IMR-90 (cell line): ENCODE data around the gene OAF. TPM values are rescaled to one million over a fixed set of nuclear protein-coding genes. Genes with fewer than 3 reads are reported as not detected.

ENCODE experiments used
- ATAC-seq: fragments of 200-7000 bp; cut with Tn5 transposase; 2 replicates; pipeline ENCODE4 v1.9.1; 2020; ENCODE audit warnings: low read depth, mild to moderate bottlenecking, moderate library complexity
- BruUV-seq: library from RNA; stranded (reverse); fragments of 400-500 nt; replicated peaks from 2 replicates; lab custom pipeline; 2021; lab: Mats Ljungman, UMichigan
- CTCF ChIA-PET: fragments of 300-600 bp; formaldehyde crosslinking; extraction: SDS; loops from one replicate; lab custom pipeline; 2021; ENCODE audit warnings: antibody characterized with exemption; lab: Yijun Ruan, JAX
- POLR2A ChIA-PET: fragments of 300-600 bp; sonication (Branson Sonifier 250); formaldehyde crosslinking; loops from one replicate; lab custom pipeline; 2022; ENCODE audit warnings: antibody characterized with exemption; ENCODE audit not compliant: unreplicated experiment; lab: Charles Lee
- DNase-seq: peaks from one replicate; pipeline ENCODE4 v3.0.0; 2013
- H2AFZ ChIP-seq: replicated peaks from 2 replicates; pipeline ENCODE3; 2013; ENCODE audit warnings: low read length, mild to moderate bottlenecking; ENCODE audit not compliant: poor library complexity
- H2AK5ac ChIP-seq: 2 replicates; pipeline ENCODE4 v1.6.1; 2013; ENCODE audit warnings: low read depth, low read length, inconsistent platforms
- H2AK9ac ChIP-seq: replicated peaks from 2 replicates; pipeline ENCODE3; 2013; ENCODE audit warnings: mild to moderate bottlenecking, low read depth, low read length, moderate library complexity; ENCODE audit not compliant: poor library complexity
- H2BK120ac ChIP-seq: 2 replicates; pipeline ENCODE4 v1.6.1; 2013; ENCODE audit warnings: low read depth, low read length, inconsistent platforms
- H2BK15ac ChIP-seq: 3 replicates; pipeline ENCODE4 v1.6.1; 2013; ENCODE audit warnings: low read depth, low read length, inconsistent platforms
- H2BK20ac ChIP-seq: 2 replicates; pipeline ENCODE4 v1.6.1; 2013; ENCODE audit warnings: low read depth, mild to moderate bottlenecking, inconsistent platforms, low read length, moderate library complexity
- H2BK5ac ChIP-seq: 2 replicates; pipeline ENCODE4 v1.6.1; 2013; ENCODE audit warnings: mild to moderate bottlenecking, low read depth, low read length, inconsistent platforms; ENCODE audit not compliant: poor library complexity, severe bottlenecking
- H3K14ac ChIP-seq: replicated peaks from 2 replicates; pipeline ENCODE4 v1.6.1; 2013; ENCODE audit warnings: low read depth, low read length, inconsistent platforms
- H3K18ac ChIP-seq: 2 replicates; pipeline ENCODE4 v1.6.1; 2013; ENCODE audit warnings: low read depth, low read length, control low read depth
- H3K23ac ChIP-seq: 2 replicates; pipeline ENCODE4 v1.6.1; 2013; ENCODE audit warnings: low read depth, low read length, inconsistent platforms
- H3K27ac ChIP-seq: 2 replicates; pipeline ENCODE4 v1.5.1; 2013; ENCODE audit warnings: mild to moderate bottlenecking, control low read depth, low read length; ENCODE audit not compliant: insufficient read depth
- H3K27me3 ChIP-seq: 2 replicates; pipeline ENCODE4 v1.6.1; 2013; ENCODE audit warnings: low read length; ENCODE audit not compliant: control insufficient read depth, insufficient read depth
- H3K36me3 ChIP-seq: 2 replicates; pipeline ENCODE4 v1.6.1; 2013; ENCODE audit warnings: low read length, mixed read lengths; ENCODE audit not compliant: control insufficient read depth, insufficient read depth
- H3K4ac ChIP-seq: 2 replicates; pipeline ENCODE4 v1.6.1; 2013; ENCODE audit warnings: low read depth, low read length, inconsistent platforms
- H3K4me1 ChIP-seq: 2 replicates; pipeline ENCODE4 v1.6.1; 2013; ENCODE audit warnings: low read length, mixed read lengths; ENCODE audit not compliant: control insufficient read depth, insufficient read depth
- H3K4me2 ChIP-seq: 2 replicates; pipeline ENCODE4 v1.6.1; 2013; ENCODE audit warnings: low read depth, mild to moderate bottlenecking, control low read depth, low read length, moderate library complexity
- H3K4me3 ChIP-seq: 2 replicates; pipeline ENCODE4 v1.5.1; 2013; ENCODE audit warnings: low read depth, mild to moderate bottlenecking, control low read depth, low read length, moderate library complexity; ENCODE audit not compliant: insufficient read depth
- H3K56ac ChIP-seq: 2 replicates; pipeline ENCODE4 v1.6.1; 2013; ENCODE audit warnings: low read length, inconsistent platforms; ENCODE audit not compliant: insufficient read depth; ENCODE audit errors: extremely low read depth
- H3K79me1 ChIP-seq, 2 experiments: 2 replicates each; pipeline ENCODE4 v1.6.1; 2013; ENCODE audit warnings: low read length in 2 of 2, inconsistent platforms in 1 of 2, low read depth in 1 of 2
- H3K9ac ChIP-seq: 2 replicates; pipeline ENCODE4 v1.6.1; 2013; ENCODE audit warnings: low read depth, low read length, control low read depth
- H3K9me1 ChIP-seq: 2 replicates; pipeline ENCODE4 v1.6.1; 2013; ENCODE audit warnings: low read length, inconsistent platforms; ENCODE audit not compliant: insufficient read depth
- H3K9me3 ChIP-seq: 2 replicates; pipeline ENCODE4 v1.6.1; 2013; ENCODE audit warnings: low read length; ENCODE audit not compliant: control insufficient read depth, insufficient read depth
- H4K20me1 ChIP-seq: 2 replicates; pipeline ENCODE4 v1.6.1; 2013; ENCODE audit warnings: low read length, inconsistent platforms; ENCODE audit not compliant: insufficient read depth
- H4K5ac ChIP-seq: 2 replicates; pipeline ENCODE4 v1.6.1; 2013; ENCODE audit warnings: mild to moderate bottlenecking, low read depth, low read length, control low read depth
- H4K8ac ChIP-seq, 2 experiments: 2 replicates each; pipeline ENCODE4 v1.6.1; 2013; ENCODE audit warnings: low read depth in 2 of 2, low read length in 2 of 2, control low read depth in 1 of 2, inconsistent platforms in 1 of 2
- H4K91ac ChIP-seq: 2 replicates; pipeline ENCODE4 v1.6.1; 2013; ENCODE audit warnings: low read depth, low read length, inconsistent platforms; ENCODE audit not compliant: insufficient read depth
- CEBPB ChIP-seq: IDR thresholded peaks from 2 replicates; pipeline ENCODE4 v1.6.1; 2012; ENCODE audit warnings: low read depth, low read length, improper control_type of control experiment
- RCOR1 ChIP-seq: IDR thresholded peaks from 2 replicates; pipeline ENCODE4 v1.6.1; 2012; ENCODE audit warnings: mild to moderate bottlenecking, low read length, improper control_type of control experiment; ENCODE audit not compliant: insufficient replicate concordance
- RFX5 ChIP-seq: IDR thresholded peaks from 2 replicates; pipeline ENCODE4 v1.8.0; 2012; ENCODE audit warnings: low read depth, mild to moderate bottlenecking, low read length, moderate library complexity
- SMC3 ChIP-seq: fragments of 150-350 bp; IDR thresholded peaks from 2 replicates; pipeline ENCODE4 v1.6.1; 2016; ENCODE audit warnings: low read depth, mild to moderate bottlenecking, antibody characterized with exemption, low read length, moderate library complexity
- WGBS, 2 experiments: methylation state at CpG; one replicate each; pipeline versions ENCODE4 v1.1.5 to v1.1.7; 2013; ENCODE audit warnings: missing lambda C conversion rate in 2 of 2; ENCODE audit not compliant: insufficient read length in 1 of 2; ENCODE audit errors: extremely low coverage in 2 of 2; 5-methylcytosine and 5-hydroxymethylcytosine counted together
- dilution Hi-C: fragments of 300-500 bp; cut with HindIII; formaldehyde crosslinking; loops from one replicate; pipeline ENCODE4 v1.14.3; 2018; ENCODE audit warnings: low sequenced_read_pairs; ENCODE audit not compliant: unreplicated experiment
- in situ Hi-C: fragments of 300-500 bp; cut with MboI; formaldehyde crosslinking; loops from 3 replicates; pipeline ENCODE4 v1.14.3; 2019; ENCODE audit warnings: low sequenced_read_pairs, inconsistent platforms, mixed read lengths
- intact Hi-C: fragments of 100-400 bp; cut with micrococcal nuclease; formaldehyde crosslinking; loops from 2 replicates; pipeline ENCODE4 v1.10.0; 2022
- polyA plus RNA-seq, 3 experiments: library from polyadenylated mRNA; depleted of rRNA; stranded (reverse); fragments of >200 nt; gene quantifications; 2 replicates each; pipeline ENCODE4 v1.2.3, GENCODE V29; 2012; ENCODE audit warnings: low replicate concordance in 1 of 3
- total RNA-seq: library from RNA; depleted of rRNA; stranded (reverse); fragments of >200 nt; gene quantifications from 2 replicates; pipeline ENCODE4 v1.2.3, GENCODE V29; 2012

Gene OAF
- total and polyA plus RNA-seq, 2 of the 4 experiments (the other 2 are of a cell fraction) = 9.9 to 42.0 TPM

DNA sequence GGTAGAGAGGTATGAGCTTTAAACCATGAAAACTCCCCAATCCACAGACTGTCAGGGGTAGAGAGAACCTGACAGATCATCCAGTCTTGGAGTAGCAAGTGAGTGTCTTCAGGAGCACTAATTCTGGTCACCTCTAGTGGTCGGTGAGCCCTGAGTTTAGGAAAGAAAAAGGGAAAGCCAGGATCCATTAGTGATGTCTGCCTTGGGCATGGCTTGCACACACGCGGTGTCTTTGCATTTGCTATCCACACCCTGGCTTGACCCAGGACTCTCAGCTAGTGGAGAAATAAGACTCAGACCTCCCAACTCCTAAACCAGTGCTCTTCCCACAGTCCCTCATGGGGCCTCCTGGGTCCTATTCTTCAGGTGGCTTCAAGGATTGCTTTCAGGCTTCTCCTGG, 48.4 kb downstream of the OAF start:
- Histone ChIP-seq H4K5ac (no peak overlapping the region), H2AFZ (no peak overlapping the region), H4K8ac (no peak overlapping the region), H3K36me3 (no peaks in the 10 kb centered on the region), H3K4me2 (no peak overlapping the region), H3K27ac (no peak overlapping the region), H3K9me1 (no peaks in the 10 kb centered on the region), H3K4me3 (no peak overlapping the region), H3K14ac (no peak overlapping the region), H3K4me1 (no peaks in the 10 kb centered on the region), H2BK5ac (no peak overlapping the region), H3K23ac (no peak overlapping the region), H2AK5ac (no peak overlapping the region), H2BK120ac (no peak overlapping the region), H2BK20ac (no peak overlapping the region), H3K79me1 (no peaks in the 10 kb centered on the region), H4K20me1 (no peaks in the 10 kb centered on the region), H3K9ac (no peak overlapping the region), H2BK15ac (no peak overlapping the region), H2AK9ac (no peak overlapping the region), H4K91ac (no peak overlapping the region), H3K56ac (no peak overlapping the region), H3K27me3 (peaks cover 65% of the 10 kb centered on the region), H3K9me3 (no peaks in the 10 kb centered on the region), H3K4ac (no peak overlapping the region), H3K18ac (no peak overlapping the region)
- ATAC-seq (no peak), DNase-seq (no peak)
- intact Hi-C loops = no loop called here
- POLR2A ChIA-PET = no interaction called here
- CTCF ChIA-PET = no interaction called here
- dilution Hi-C loops = no loop called here
- no TSS peak for BruUV-seq
- TF ChIP-seq RFX5 (no peak), RCOR1 (no peak), SMC3 (no peak), CEBPB (no peak)
- in situ Hi-C loops = no loop called here
- 60% methylated on average over 2 of the region's 3 CpGs; no CpG with 5 or more reads in 1 of the 2 experiments for WGBS, 2 experiments
